Anterior cingulate cortex (tissue), 58 donors: ENCODE data around the gene DCAF5.
"Not testable (repeated sequence)": the region's sequence is repeated elsewhere in the genome, so short reads cannot be mapped to it uniquely, and the experiment has no call there.

Experiments used
- DNase-seq, 58 donors: peaks; one replicate each; lab custom pipeline; 2025; lab: John Stamatoyannopoulos, UW

DCAF5 gene

DNA sequence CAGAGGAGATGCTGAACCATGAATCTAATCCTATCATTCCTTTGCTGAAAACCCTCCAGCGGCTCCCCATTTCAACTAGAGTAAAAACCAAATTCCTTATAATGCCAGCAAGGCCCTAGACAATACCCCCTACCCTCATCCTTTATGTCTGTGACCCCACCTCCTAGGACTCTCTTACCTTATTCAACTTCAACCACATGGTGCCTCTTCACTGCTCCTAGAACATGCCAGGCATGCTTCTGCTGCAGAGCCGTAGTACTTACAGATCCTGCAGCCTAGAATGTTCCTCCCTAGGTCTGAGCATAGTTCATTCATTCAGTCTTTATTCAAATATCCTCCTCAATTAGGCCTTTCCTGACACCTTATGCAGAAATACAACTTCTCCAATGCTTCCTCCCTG is 54.9 kb downstream of the DCAF5 start:
- DNase-seq = no peak

DNA sequence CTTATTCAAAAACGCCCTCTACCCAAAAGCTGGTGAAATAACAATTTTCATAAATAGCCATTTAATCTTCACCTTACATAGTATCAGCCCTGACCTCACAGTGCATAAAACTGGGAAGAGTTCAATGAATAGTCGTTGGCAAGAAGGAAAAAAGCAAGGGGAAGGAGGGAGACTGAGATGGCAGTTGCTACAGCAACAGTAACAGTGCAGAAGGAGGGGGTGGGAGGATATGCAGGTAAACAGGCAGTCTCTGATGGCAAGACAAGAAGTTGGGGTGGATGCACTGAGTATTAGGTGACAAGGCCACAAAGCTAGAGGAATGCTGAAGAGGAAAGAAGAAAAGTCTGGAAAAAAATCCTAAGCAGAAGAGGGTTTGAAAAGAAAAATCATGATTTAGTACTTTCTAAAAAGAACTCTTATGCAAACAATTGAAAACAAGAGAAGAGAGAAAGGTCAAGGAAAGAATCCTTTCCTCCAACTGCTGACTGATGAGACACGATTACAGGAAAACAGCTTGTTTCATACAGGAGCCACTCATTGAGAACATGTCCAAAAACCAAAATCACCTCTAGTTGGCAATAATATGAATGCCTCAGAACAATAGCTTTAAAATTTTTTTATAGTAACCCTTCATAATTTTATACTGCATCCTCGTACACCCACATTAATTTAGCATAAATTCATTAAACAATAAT is 56.0 kb downstream of the DCAF5 start:
- no peak for DNase-seq

DNA sequence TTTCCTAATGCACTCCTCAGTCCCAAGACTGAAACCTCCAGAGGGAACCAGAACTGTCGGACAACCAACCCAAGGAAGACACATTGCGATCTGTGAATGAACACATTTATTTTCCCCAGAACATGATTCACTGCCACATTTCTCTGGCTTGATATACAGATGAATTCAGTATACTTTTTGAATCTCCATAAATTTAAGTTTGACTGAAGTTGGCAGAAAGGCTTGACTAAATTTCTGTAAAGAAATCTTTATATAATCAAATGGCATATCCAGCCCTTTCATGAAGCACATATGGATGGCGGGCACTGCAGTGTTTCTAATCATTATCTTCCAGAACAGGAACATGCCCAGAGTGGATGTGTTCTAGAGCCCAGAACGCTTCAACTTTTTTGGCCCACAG is 56.7 kb downstream of the DCAF5 start:
- DNase-seq = no peak

DNA sequence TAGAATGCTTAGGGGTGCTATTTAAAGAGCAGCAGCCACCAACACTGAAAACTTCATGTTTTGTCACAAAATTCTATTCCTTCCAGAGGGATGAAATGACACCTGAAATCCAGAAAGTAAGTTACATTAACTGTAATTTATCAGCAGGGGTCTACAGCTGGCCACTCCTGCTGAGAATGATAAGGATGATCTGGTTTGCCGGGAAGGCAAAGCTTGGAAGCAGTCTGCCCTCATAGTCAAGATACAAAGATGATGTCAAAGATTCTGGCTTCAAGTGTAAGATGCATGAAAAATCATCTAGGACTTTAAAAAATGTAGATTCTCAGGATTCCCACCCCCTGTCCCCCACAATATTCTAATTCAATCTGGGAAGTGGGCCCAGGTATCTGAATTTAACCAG is 58.4 kb downstream of the DCAF5 start:
- no peak for DNase-seq

DNA sequence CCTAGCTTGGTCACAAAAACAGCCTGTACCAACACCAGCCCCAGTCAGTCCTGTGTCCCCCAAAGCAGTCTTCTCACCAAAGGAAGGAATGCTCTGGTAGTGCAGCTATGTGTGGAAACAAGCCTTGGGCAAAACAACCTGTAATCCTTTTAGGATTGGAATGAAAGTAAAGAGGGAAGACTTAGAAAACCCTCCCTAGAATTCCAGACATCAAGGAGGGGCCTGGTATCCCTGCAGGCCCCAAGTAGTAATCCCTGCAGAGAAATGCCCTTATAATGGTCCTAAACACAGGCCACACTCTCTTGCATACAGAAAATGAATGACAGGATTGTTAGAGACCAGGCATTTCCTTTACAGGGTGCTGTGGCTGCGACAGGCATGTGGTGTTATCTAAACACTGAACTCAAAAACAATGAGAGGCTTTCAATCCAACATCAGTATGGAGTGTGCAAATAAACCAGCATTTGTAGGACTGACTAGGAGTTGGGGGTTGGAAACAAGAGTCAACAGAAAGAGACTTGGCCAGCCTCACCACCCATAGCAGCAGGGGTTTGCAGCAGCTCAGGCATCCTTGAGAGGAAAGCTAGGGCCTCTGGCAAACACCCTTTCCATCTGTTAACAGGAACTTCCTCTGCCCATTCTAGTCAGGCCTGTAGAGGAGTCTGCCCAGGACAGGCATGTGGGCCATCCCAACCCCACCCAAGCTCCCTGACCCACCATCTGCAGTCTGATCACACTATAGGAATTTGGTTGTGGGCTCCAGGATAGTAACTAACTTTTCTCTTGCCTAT is 59.1 kb downstream of the DCAF5 start:
- peak in 31 of 58 donors; percentile 6 to 74 (median 34) for DNase-seq

DNA sequence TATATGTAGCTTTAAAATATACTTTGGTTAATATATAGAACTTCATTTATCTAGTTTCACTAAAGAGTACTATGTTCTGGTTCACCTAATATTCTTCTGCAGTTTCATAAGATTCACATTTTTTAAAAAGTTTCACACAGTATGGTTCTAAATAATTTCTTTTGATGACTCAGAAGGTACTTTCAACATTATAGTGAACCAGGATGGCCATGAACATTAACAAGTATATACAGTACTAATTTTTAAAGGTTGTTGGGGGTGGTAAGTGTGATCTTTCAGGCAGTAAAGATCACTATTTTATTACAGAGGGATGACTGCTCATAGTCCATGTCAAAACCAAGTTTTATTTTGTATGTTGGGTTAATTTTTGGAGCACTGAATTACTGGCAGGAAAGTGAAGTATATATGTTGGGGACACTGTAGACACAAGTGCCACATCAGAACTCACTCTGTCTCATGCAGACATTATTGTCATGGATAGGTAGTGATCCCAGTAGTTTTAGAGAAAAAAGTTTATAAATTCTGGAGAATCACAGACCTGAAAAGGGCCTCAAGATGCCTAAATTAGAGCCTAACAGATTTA is 60.0 kb downstream of the DCAF5 start:
- DNase-seq = no peak

DNA sequence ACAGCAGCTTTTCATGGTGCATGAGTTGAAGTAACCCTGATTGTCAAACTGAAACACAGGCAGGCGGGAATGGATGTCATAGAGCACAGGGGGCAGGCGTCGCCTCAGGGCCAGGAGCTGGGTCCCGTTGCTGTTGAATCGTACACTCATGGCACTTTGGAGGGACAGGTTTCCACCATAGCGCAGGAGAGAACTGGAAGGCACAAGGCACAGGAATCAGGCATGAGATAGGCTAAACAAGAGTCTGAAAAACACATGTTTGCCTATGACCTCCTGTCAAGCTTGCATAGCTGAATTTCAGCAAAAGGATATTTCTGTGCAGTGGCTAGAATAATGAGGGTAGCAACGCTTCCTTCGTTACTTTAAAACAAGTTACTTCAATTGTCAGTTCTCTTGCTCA is 61.2 kb downstream of the DCAF5 start:
- no peak for DNase-seq

DNA sequence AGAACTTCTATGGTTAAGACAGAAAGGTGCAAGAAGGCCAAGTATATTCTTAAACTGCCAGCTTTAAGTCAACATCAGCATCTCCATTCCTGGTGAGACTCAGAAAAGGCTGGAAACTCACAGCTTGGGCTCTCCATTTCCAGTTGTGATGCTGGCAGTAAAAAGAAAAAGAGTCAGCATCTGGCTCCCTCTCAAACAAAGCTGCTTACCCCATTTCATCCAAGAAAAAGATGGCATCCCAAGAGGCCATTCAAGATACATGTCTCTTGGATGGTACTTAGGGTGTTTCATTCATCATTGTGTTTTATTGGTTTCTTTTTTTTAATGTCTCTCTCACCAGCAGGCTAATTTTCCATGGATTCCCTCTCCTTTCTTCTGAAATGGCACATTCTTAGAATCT is 61.9 kb downstream of the DCAF5 start:
- no peak for DNase-seq

DNA sequence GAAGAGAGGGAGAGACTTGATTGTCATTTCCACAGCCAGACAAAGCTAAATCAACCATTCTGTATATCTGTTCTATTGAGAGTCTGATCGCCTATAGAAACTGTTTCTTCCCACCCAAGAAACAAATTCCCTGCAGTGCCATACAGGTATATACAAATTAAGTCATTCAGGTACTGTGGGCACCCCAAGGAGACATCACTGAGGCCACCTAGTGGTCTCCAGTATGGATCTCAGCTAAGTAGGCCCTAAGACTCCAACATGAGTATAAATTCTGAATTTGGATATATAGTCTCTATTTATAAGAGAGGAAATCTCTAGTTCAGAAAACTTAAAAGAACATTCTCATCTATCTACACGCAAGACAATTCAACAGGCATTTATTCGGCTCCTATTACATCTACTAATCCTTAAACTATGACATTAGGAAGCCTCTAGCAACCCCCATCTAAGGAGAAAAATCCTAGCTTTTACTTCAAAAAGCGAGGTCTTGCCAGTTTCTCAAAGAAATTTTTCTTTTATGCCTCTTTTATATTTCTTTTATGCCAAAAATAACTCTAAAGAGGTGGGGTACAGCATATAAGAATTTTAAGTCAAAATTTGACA is 62.6 kb downstream of the DCAF5 start:
- DNase-seq = peak in 3 of 58 donors; percentile 1 to 12 (median 7)

DNA sequence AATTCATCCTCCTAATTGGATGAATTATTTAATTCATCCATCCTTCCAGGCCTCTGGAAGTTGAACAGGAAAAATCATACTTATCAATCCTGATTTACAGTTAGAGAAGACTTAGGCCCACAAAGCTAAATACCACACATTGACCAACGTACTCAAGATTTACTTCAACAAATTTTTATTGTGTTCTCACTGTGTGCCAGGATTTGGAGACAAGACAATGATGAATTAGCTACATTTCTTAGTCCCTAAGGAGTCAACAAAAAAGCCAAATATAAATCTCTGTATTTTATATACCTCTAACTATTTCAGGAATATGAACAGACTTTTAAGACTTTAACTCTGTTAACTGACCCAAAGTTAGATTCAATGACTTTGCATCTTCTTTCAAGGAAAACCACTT is 63.9 kb downstream of the DCAF5 start:
- DNase-seq = no peak

DNA sequence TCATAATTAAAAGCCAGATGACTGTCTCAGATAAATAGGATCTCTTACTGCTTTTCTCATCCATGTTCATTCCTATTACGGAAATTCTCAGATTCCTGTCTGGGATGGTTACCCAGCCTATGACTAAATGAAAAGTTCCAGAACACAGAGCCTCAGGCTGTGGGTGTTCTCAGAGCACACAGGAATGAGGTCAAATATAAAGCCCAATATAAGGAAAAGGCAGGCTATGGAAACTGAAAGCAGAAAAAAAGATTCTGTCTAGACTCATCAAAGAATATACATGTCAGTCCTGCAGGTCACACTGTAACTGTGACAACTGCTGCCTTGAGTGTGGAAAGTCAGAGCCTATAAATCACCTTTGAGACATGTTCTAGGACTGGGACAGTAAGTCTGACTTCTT is 64.3 kb downstream of the DCAF5 start:
- DNase-seq = no peak

DNA sequence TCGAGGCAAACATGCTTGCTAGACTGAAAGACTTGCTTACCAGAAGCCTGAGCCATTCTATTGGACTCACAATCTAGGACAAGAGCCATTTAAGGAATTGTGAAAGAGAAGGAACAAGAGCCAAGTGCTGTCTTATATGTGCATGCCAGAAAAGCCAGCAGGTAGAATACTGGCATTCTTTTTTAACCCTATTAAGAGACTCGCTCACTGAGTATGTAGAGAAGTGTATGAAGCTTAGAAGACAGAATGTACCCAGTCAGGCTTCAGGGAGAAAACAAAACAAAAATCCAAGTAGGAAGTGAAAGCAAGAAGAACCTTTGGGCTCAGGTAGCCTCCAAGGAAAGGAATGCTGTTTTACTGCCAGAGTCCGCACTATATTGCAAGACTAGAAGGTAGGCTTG is 65.9 kb downstream of the DCAF5 start:
- peak in 1 of 58 donors; percentile 43 for DNase-seq

DNA sequence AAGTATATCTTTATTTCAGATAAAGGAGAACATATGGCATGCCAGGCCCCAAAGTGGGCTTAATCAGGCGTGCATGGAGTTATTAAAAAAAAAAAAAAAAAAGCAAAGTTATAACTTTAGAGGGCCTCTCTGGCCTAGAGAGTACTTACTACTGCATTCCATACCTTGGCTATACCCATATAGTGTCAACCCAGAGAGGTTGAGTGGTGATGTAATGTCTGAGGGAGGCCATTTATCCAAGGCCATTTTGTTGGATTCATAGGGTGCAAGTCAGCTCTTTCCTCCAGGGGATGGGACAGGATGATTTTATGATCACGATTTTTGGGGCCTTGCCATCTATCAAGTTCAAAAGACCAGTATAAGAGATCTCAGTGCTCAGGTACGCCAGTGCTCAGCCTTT is 66.4 kb downstream of the DCAF5 start:
- no peak for DNase-seq

DNA sequence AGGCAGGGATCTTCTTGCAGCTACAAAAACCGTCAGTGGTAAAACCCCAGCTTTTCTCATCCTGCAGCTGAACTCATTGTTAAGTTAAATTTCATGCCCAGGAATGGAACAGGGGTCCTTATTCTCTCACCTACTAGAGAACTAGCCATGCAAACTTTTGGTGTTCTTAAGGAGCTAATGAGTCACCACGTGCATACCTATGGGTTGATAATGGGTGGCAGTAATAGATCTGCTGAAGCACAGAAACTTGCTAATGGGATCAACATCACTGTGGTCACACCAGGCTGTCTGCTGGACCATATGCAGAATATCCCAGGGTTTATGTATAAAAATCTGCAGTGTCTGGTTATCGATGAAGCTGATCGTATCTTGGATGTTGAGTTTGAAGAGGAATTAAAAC is 68.9 kb downstream of the DCAF5 start:
- DNase-seq = no peak

DNA sequence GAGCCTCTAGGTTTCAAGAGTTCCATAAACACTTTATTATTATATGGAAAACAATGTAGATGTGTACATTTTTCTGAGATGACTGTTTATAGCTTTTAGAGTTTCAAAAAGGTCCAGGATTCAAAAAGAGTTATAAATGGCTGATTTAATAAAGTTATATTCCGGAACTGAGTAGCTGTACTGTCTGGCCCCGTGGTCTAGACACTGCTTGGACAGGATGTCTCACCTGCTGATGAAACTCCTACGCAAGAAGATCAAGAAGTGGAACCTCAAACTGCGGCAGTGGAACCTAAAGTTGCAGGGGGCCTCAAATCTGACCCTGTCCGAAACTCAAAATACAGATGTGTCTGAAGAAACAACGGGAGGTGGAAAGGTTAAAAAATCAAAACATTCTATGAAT is 69.7 kb downstream of the DCAF5 start:
- DNase-seq = no peak

DNA sequence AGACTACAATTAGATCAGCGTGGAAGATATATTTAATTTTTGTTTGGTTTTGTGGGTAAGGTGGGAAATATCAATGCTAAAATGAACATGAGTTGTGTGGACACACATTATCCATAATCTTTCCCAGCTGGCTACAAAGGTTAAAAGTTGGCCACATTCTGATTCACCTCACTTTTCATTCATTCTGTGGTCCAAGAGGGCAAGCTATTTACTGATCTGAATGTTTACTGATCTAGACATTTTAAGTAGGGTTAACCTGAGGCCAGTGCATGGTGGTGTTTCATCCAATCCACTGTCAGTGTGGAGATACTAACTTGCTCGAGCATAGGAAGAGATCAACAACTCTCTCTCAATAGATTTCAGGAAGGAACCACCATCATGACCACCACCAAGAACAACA is 71.6 kb downstream of the DCAF5 start:
- no peak for DNase-seq

DNA sequence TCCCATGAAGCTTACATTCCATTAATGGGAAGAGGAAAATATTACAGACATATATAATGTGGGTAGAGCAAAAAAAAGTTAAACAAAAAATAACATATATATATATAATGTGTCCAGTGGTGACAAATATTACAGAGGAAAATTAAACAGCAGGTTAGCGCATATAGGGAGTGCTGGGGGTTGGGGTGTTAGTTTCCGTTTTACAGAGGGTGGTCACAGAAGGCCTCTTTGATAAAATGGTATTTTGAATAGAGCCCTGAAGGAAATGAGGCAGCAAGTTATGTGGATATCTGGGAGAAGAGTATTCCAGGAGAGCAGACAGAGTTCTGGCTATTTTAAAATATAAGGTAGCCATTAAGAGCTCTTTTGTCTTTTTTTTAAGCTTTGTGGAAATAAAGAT is 73.2 kb downstream of the DCAF5 start:
- DNase-seq = no peak

DNA sequence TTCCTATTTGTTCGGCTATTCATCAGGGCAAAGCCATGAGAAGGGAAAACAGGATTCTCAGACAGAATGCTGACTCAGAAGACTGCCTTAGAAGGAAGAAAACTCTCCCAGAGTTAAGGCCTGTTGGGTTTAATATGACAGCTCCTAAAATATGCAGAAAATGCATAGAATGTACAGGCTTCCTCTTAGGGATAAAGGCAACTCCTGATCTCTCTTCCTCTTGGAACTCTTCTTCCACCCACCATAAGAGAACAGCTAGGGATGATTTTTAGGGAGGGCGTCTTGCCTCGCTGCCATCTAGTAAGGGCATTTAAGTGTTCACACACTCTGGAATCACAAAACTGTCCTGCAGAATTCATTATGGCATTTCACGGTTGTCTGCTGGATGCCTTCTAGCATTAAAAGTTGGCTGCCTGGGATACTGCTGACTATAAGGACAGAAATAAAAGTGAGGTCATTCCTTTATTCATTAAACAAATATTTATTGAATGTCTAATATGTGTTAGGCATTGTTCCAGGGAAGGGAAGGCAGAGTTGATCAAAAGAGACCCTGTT is 73.7 kb downstream of the DCAF5 start:
- no peak for DNase-seq

DNA sequence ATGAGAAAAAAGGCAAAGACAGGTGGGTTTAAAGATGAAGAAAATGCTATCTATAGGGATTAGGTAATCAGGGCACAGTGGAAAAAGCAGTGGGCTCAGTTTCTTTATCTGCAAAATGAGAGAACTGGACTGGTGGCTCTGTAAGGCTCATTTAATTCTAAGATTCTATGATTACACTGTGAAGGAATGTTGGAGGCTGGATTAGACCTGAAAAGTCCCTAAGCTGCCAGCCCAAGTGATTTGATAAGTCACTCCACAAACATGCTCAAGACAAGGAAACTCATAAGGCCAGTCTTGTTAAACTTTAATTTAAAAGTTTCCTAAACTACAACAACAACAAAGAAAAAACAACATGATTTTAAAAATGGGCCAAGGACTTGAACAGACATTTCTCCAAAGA is 75.1 kb downstream of the DCAF5 start:
- no peak for DNase-seq

DNA sequence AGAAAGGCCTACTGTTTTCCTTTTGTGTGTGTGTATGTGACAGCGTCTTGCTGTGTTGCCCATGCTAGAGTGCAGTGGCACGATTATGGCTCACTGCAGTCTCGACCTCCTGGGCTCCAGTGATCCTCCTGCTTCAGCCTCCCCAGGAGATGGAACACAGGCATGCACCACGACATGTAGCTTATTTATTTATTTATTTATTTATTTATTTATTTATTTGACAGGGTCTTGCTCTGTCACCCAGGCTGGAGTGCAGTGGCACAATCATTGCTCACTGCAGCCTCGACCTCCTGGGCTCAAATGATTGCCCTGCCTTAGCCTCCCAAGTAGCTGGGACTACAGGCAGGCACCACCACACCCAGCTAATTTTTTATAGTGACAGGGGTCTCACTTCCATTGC is 75.7 kb downstream of the DCAF5 start:
- DNase-seq = not testable (repeated sequence)

DNA sequence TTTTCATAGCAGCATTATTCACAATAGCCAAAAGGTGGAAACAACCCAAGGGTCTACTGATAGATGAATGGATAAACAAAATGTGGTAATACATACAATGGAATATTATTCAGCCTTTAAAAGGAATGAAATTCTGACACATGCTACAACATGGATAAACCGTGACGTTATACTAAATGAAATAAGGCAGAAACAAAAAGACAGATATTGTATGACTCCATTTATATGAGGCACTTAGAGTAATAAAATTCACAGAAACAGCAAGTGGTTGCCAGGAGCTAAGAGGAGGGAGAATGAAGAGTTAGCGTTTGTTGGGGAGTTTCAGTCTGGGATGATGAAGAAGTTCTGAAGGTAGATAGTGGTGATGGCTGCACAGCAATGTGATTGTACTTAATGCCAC is 76.6 kb downstream of the DCAF5 start:
- no peak for DNase-seq
